ENCODE measurements around the gene ANKRD7. TPM values are rescaled to one million over a fixed set of nuclear protein-coding genes. Genes with fewer than 3 reads are reported as not detected.
"Not testable (repeated sequence)": the region's sequence is repeated elsewhere in the genome, so short reads cannot be mapped to it uniquely, and the experiment has no call there.

ANKRD7 gene
- polyA plus RNA-seq, 1 of the 3 experiments (the other 2 are of a cell fraction), result 0.44 TPM

- Histone ChIP-seq H2AFZ (ENCODE audit: low read depth) (no peak overlapping the region), H3K9me2 (no peaks in the 10 kb centered on the region; the same call in 1 of the 2 replicates), H3K79me2 (ENCODE audit: insufficient read depth) (no peaks in the 10 kb centered on the region), H3K27ac (ENCODE audit: low read depth in 2 of 2, low read length in 1 of 2) (no peak overlapping the region), H3K4me1 (ENCODE audit: control insufficient read depth in 1 of 2, insufficient read depth in 2 of 2, low read depth in 1 of 2, low read length in 1 of 2) (no peaks in the 10 kb centered on the region; a peak in 1 of 4 replicates), H3K27me3 (ENCODE audit: insufficient read depth) (no peaks in the 10 kb centered on the region), H3K9ac (no peak overlapping the region), H3K9me3 (no peaks in the 10 kb centered on the region), H3K4me3 (ENCODE audit: low read depth in 2 of 2, low read length in 1 of 2) (no peak overlapping the region), H3K4me2 (no peak overlapping the region), H3K36me3 (replicated peaks in 1 of 2; ENCODE audit: control insufficient read depth in 1 of 2, insufficient read depth in 2 of 2, low read length in 1 of 2) (no peaks in the 10 kb centered on the region), H4K20me1 (ENCODE audit: insufficient read depth) (no peaks in the 10 kb centered on the region), H3F3A (replicated peaks; ENCODE audit: insufficient read depth) (no peaks in the 10 kb centered on the region)
- WGBS (ENCODE audit: low lambda C conversion rate), result 92% methylated on average over 2 of the region's 3 CpGs
- TF ChIP-seq, protein P1, sequence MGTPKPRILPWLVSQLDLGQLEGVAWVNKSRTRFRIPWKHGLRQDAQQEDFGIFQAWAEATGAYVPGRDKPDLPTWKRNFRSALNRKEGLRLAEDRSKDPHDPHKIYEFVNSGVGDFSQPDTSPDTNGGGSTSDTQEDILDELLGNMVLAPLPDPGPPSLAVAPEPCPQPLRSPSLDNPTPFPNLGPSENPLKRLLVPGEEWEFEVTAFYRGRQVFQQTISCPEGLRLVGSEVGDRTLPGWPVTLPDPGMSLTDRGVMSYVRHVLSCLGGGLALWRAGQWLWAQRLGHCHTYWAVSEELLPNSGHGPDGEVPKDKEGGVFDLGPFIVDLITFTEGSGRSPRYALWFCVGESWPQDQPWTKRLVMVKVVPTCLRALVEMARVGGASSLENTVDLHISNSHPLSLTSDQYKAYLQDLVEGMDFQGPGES (IDR thresholded peaks at IDR 0.05; ENCODE audit: low read depth, low read length), result no peak
- TF ChIP-seq TCF12 (IDR thresholded peaks at IDR 0.05), result no peak
- TF ChIP-seq RFX5 (IDR thresholded peaks at IDR 0.05; ENCODE audit: low read length), result no peak
- TF ChIP-seq USF1 (IDR thresholded peaks at IDR 0.05; ENCODE audit: borderline replicate concordance, low read depth), result no peak
- TF ChIP-seq MEF2A (IDR thresholded peaks at IDR 0.05; ENCODE audit: borderline replicate concordance, low read depth), result no peak
- POLR2A ChIA-PET, result no interaction called here
- CTCF ChIA-PET, result no interaction called here
- DNase-seq, result no peak
Measured at GRCh38 chr7:118239014-118239413, 14.5 kb downstream of the ANKRD7 start.

- POLR2A ChIA-PET, result not testable (repeated sequence)
Measured at GRCh38 chr7:118240320-118240719, 15.8 kb downstream of the ANKRD7 start.

GRCh38 chr7:118243695-118244094 lies 19.2 kb downstream of the ANKRD7 start:
- Histone ChIP-seq H3F3A (replicated peaks; ENCODE audit: insufficient read depth) (no peaks in the 10 kb centered on the region), H3K36me3 (replicated peaks in 1 of 2; ENCODE audit: control insufficient read depth in 1 of 2, insufficient read depth in 2 of 2, low read length in 1 of 2) (no peaks in the 10 kb centered on the region), H3K27me3 (ENCODE audit: insufficient read depth) (no peaks in the 10 kb centered on the region), H2AFZ (ENCODE audit: low read depth) (no peak overlapping the region), H3K27ac (ENCODE audit: low read depth in 2 of 2, low read length in 1 of 2) (no peak overlapping the region), H3K79me2 (ENCODE audit: insufficient read depth) (no peaks in the 10 kb centered on the region), H3K4me3 (ENCODE audit: low read depth in 2 of 2, low read length in 1 of 2) (no peak overlapping the region), H3K9me2 (no peaks in the 10 kb centered on the region; the same call in 1 of the 2 replicates), H3K9ac (no peak overlapping the region), H3K4me1 (ENCODE audit: control insufficient read depth in 1 of 2, insufficient read depth in 2 of 2, low read depth in 1 of 2, low read length in 1 of 2) (peaks cover 0 to 4% of the 10 kb centered on the region in 2 experiments; a peak in 2 of 4 replicates), H3K9me3 (no peaks in the 10 kb centered on the region), H3K4me2 (no peak overlapping the region), H4K20me1 (ENCODE audit: insufficient read depth) (no peaks in the 10 kb centered on the region)
- no peak for DNase-seq
- WGBS (ENCODE audit: low lambda C conversion rate), result 71% methylated on average over 1 of the region's 1 CpG
- ChIA-PET CTCF (interaction anchor here (0.6 to 1.8 kb wide), 4 partner anchors 12 to 1255 kb away, joined by 3 to 5 read pairs (median 4); no protein-coding TSS in a partner anchor), POLR2A (no interaction called here)
- TF ChIP-seq YY1 (IDR thresholded peaks at IDR 0.05; ENCODE audit: low read depth) (no peak), ELF1 (IDR thresholded peaks at IDR 0.05) (no peak)
- TF ChIP-seq, protein P2, sequence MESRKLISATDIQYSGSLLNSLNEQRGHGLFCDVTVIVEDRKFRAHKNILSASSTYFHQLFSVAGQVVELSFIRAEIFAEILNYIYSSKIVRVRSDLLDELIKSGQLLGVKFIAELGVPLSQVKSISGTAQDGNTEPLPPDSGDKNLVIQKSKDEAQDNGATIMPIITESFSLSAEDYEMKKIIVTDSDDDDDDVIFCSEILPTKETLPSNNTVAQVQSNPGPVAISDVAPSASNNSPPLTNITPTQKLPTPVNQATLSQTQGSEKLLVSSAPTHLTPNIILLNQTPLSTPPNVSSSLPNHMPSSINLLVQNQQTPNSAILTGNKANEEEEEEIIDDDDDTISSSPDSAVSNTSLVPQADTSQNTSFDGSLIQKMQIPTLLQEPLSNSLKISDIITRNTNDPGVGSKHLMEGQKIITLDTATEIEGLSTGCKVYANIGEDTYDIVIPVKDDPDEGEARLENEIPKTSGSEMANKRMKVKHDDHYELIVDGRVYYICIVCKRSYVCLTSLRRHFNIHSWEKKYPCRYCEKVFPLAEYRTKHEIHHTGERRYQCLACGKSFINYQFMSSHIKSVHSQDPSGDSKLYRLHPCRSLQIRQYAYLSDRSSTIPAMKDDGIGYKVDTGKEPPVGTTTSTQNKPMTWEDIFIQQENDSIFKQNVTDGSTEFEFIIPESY (IDR thresholded peaks at IDR 0.05; ENCODE audit: borderline replicate concordance, low read depth), result no peak

More at GRCh38 chr7:118240320-118240719, 15.8 kb downstream of the ANKRD7 start:
- H3F3A ChIP-seq (replicated peaks; ENCODE audit: insufficient read depth); CTCF ChIA-PET; H3K27ac ChIP-seq (ENCODE audit: low read depth in 2 of 2, low read length in 1 of 2); H3K4me1 ChIP-seq (ENCODE audit: control insufficient read depth in 1 of 2, insufficient read depth in 2 of 2, low read depth in 1 of 2, low read length in 1 of 2); H3K4me3 ChIP-seq (ENCODE audit: low read depth in 2 of 2, low read length in 1 of 2); H3K9me3 ChIP-seq; H3K27me3 ChIP-seq (ENCODE audit: insufficient read depth); H3K79me2 ChIP-seq (ENCODE audit: insufficient read depth); H2AFZ ChIP-seq (ENCODE audit: low read depth); H3K36me3 ChIP-seq (replicated peaks in 1 of 2; ENCODE audit: control insufficient read depth in 1 of 2, insufficient read depth in 2 of 2, low read length in 1 of 2); H3K9ac ChIP-seq; H4K20me1 ChIP-seq (ENCODE audit: insufficient read depth); H3K4me2 ChIP-seq; H3K9me2 ChIP-seq; DNase-seq: not testable (repeated sequence)
- WGBS (ENCODE audit: low lambda C conversion rate), result 83% methylated on average over 2 of the region's 2 CpGs
